Heart left ventricle (tissue), 16 donors: ENCODE results near the gene RNF149. TPM values are rescaled to one million over a fixed set of nuclear protein-coding genes. Genes with fewer than 3 reads are reported as not detected.

Experiments used
- ATAC-seq, 4 donors: fragments of 200-7000 bp; cut with Tn5 transposase; one replicate each; pipeline ENCODE4 v1.9.1; 2020 to 2022; ENCODE audit warnings: moderate library complexity in 4 of 4, mild to moderate bottlenecking in 3 of 4, moderate number of reproducible peaks in 1 of 4
- DNase-seq, 5 donors: peaks; one replicate each; pipeline ENCODE4 v3.0.0-alpha.2; 2020
- H3K27ac ChIP-seq, 12 donors: fragments of 200-600 bp; sonication (generic) in 4 of 12; one replicate each; pipeline versions ENCODE4 v1.5.0 to v1.8.0; 2016 to 2022; ENCODE audit warnings: mild to moderate bottlenecking in 2 of 12
- H3K27me3 ChIP-seq, 9 donors: fragments of 200-600 bp; sonication (generic) in 2 of 9; one replicate each; pipeline versions ENCODE4 v1.5.1 to v1.8.0; 2016 to 2022; ENCODE audit warnings: mild to moderate bottlenecking in 3 of 9
- H3K36me3 ChIP-seq, 9 donors: fragments of 200-600 bp; sonication (generic) in 2 of 9; one replicate each; pipeline versions ENCODE4 v1.5.0 to v1.8.0; 2018 to 2022; ENCODE audit warnings: mild to moderate bottlenecking in 2 of 9
- H3K4me1 ChIP-seq, 12 donors: fragments of 200-600 bp; sonication (generic) in 4 of 12; one replicate each; pipeline versions ENCODE4 v1.5.0 to v1.8.0; 2016 to 2022; ENCODE audit warnings: mild to moderate bottlenecking in 3 of 12
- H3K4me3 ChIP-seq, 12 donors: fragments of 200-600 bp; sonication (generic) in 4 of 12; one replicate each; pipeline versions ENCODE4 v1.5.0 to v1.8.0; 2017 to 2022; ENCODE audit warnings: mild to moderate bottlenecking in 9 of 12, moderate library complexity in 4 of 12
- H3K9me3 ChIP-seq, 12 donors: fragments of 200-600 bp; sonication (generic) in 4 of 12; one replicate each; pipeline versions ENCODE4 v1.5.0 to v1.8.0; 2016 to 2022; ENCODE audit warnings: mild to moderate bottlenecking in 1 of 12
- CTCF ChIP-seq, 12 donors: fragments of 200-600 bp; sonication (generic) in 4 of 12; IDR thresholded peaks; one replicate each; pipeline versions ENCODE4 v1.5.0 to v1.8.0; 2018 to 2022; ENCODE audit warnings: antibody characterized with exemption in 12 of 12, mild to moderate bottlenecking in 5 of 12
- POLR2A ChIP-seq, 2 donors: fragments of 450-650 bp; IDR thresholded peaks; one replicate each; pipeline ENCODE4 v1.6.1; 2017; ENCODE audit warnings: antibody characterized with exemption in 2 of 2, mild to moderate bottlenecking in 2 of 2, moderate library complexity in 2 of 2
- WGBS, 4 donors: extraction: QIAGEN DNeasy Blood & Tissue Kit in 2 of 4; methylation state at CpG; one replicate each; pipeline versions ENCODE4 v1.1.5 to v1.1.7; 2013 to 2018; 5-methylcytosine and 5-hydroxymethylcytosine counted together
- intact Hi-C, 10 donors: fragments of 100-400 bp; cut with DNase I; formaldehyde crosslinking; loops; one replicate each; pipeline versions ENCODE4 v1.11.1 to v1.14.2; 2022
- polyA plus RNA-seq, 2 donors: library from polyadenylated mRNA; stranded (reverse); fragments of 200-250 nt; gene quantifications; one replicate each; pipeline ENCODE4 v1.2.3, GENCODE V29; 2013
- total RNA-seq, 9 donors: library from RNA; depleted of rRNA in 2 of 9; stranded (reverse); fragments of >200 nt in 2 of 9; fragmentation: NEBNext Ultra II Directional in 3 of 9; extraction: Animal tissue kit (Norgen Biotek cat#: 25700) in 3 of 9; gene quantifications; one replicate each; pipeline versions ENCODE4 v1.1.0 to v1.2.4, GENCODE V29; 2016 to 2023
- donor health status: ischemic (EF 13 %, LVEDD 7.1; RV severe dilation, severe dysfunction).
- donor health status: healthy with polysubstance abuse.
- donor health status: DM: no; HTN: yes; CAD: no.
- donor health status: DM: no; HTN: no; CAD: no.
- donor health status: ischemic (EF 25% LVEDD 6.9; RV normal size, moderate dysfunction).
- donor health status: ischemic (EF 25% LVEDD 5.7; RV mildly dilated, moderate dysfunction).
- donor health status: healthy.
- donor health status: DM: yes; HTN: yes; CAD: no.
- donor health status: ischemic (EF 35%, LVEDD 5.7; RV mildly dilated, moderate dysfunction).
- donor health status: nonischemic (EF 11% LVEDD 7.7; RV severe dilation, severe dysfunction).
- donor health status: DM: yes; HTN: yes; CAD: no.
- donor health status: PGD.
- donor health status: ischemic (EF 29% LVEDD 5.4; RV normal size, mild dysfunction).
- donor health status: nonischemic (EF 23%, LVEDD 6.1; RV moderate dilation, normal function).

RNF149 gene
- total and polyA plus RNA-seq, 11 donors, result 10.9 to 46.1 (median 15.8) TPM

GRCh38 chr2:101287303-101287702, 21.2 kb downstream of the RNF149 start:
- TF ChIP-seq POLR2A (IDR thresholded peaks at IDR 0.05), result no peak
- TF ChIP-seq CTCF (IDR thresholded peaks at IDR 0.05), result no peak
- 96 to 99% (median 98%) methylated on average over 2 of the region's 2 CpGs for WGBS, 4 donors
- intact Hi-C loops, result no loop called here

DNA sequence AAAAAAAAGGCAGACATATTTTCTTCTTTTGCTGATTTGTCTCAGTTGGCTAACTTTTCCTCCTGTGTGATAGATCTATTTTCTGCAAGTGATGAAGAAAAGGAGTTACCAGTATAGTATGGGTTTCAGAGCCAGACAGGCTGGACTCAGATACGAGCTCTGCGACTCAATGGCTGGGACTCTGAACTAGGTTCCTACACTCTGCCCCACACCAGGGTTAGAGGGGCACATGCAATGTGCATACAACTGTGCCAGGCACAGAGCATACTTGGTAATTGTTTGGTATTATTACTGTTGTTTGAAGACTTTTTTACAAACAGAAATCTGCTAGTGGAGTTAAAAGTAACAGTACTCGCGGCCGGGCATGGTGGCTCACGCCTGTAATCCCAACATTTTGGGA, 21.8 kb downstream of the RNF149 start:
- Histone ChIP-seq H3K36me3 (peaks cover 0 to 98% (median 73%) of the 10 kb centered on the region in 9 donors), H3K4me3 (no peak overlapping the region), H3K27me3 (no peaks in the 10 kb centered on the region), H3K9me3 (no peaks in the 10 kb centered on the region), H3K27ac (no peak overlapping the region), H3K4me1 (peaks cover 0 to 3% (median 0%) of the 10 kb centered on the region in 12 donors)
- no peak for TF ChIP-seq POLR2A (IDR thresholded peaks at IDR 0.05)
- no peak for TF ChIP-seq CTCF (IDR thresholded peaks at IDR 0.05)
- WGBS, 4 donors, result 96 to 99% (median 98%) methylated on average over 6 of the region's 6 CpGs
- intact Hi-C loops, result no loop called here
- no peak for ATAC-seq
- DNase-seq, result no peak

More at GRCh38 chr2:101287303-101287702, 21.2 kb downstream of the RNF149 start:
- DNase-seq, result no peak
- Histone ChIP-seq H3K4me1 (peaks cover 0 to 8% (median 0%) of the 10 kb centered on the region in 12 donors), H3K27ac (no peak overlapping the region), H3K9me3 (no peaks in the 10 kb centered on the region), H3K27me3 (no peaks in the 10 kb centered on the region), H3K36me3 (peaks cover 0 to 98% (median 73%) of the 10 kb centered on the region in 9 donors), H3K4me3 (no peak overlapping the region)
- ATAC-seq, result no peak

- H3K9me3 ChIP-seq, result no peaks in the 10 kb centered on the region
- peaks cover 0 to 5% (median 0%) of the 10 kb centered on the region in 12 donors for H3K4me1 ChIP-seq
- TF ChIP-seq POLR2A (IDR thresholded peaks at IDR 0.05) (no peak), CTCF (IDR thresholded peaks at IDR 0.05) (no peak)
- no peak overlapping the region for H3K27ac ChIP-seq
- peaks cover 0 to 100% (median 100%) of the 10 kb centered on the region in 9 donors for H3K36me3 ChIP-seq
- DNase-seq, result no peak
- no peak overlapping the region for H3K4me3 ChIP-seq
- intact Hi-C loops, result no loop called here
- 94 to 95% (median 94%) methylated on average over 3 of the region's 3 CpGs for WGBS, 4 donors
- H3K27me3 ChIP-seq, result no peaks in the 10 kb centered on the region
- no peak for ATAC-seq
Measured at GRCh38 chr2:101282980-101283379, 25.5 kb downstream of the RNF149 start.

DNA sequence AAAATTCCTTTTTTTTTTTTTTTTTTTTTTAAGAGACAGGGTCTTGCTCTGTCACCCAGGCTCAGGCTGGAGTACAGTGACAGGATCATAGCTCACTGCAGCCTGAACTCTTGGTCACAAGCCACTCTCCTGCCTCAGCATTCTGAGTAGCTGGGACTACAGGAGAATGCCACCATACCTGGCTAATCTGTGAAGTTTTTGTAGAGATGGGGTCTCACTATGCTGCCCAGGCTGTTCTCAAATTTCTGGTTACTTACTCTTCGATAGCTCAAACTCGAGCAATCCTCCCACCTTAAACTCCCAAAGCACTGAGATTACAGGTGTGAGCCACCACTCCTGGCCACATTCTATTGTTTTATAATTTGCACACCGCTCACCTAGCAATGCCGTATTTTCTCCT, 27.0 kb downstream of the RNF149 start:
- peaks cover 0 to 100% (median 97%) of the 10 kb centered on the region in 9 donors for H3K36me3 ChIP-seq
- no peaks in the 10 kb centered on the region for H3K9me3 ChIP-seq
- no peak for ATAC-seq
- intact Hi-C loops, result no loop called here
- WGBS, 4 donors, result 90 to 94% (median 92%) methylated on average over 4 of the region's 4 CpGs
- H3K4me1 ChIP-seq, result peaks cover 0 to 5% (median 0%) of the 10 kb centered on the region in 12 donors
- no peak for DNase-seq
- H3K4me3 ChIP-seq, result no peak overlapping the region
- H3K27ac ChIP-seq, result no peak overlapping the region
- TF ChIP-seq POLR2A (IDR thresholded peaks at IDR 0.05) (no peak), CTCF (IDR thresholded peaks at IDR 0.05) (no peak)
- no peaks in the 10 kb centered on the region for H3K27me3 ChIP-seq
